Muscle layer of colon (tissue), 2 donors: ENCODE measurements around the gene SEMA5A.
"Not testable (repeated sequence)": the region's sequence is repeated elsewhere in the genome, so short reads cannot be mapped to it uniquely, and the experiment has no call there.

Experiments
- H3K27ac ChIP-seq: one replicate; pipeline ENCODE4 v1.7.0; 2013; ENCODE audit warnings: low read depth, mild to moderate bottlenecking, low read length, moderate library complexity
- H3K27me3 ChIP-seq, 2 donors: one replicate each; pipeline ENCODE4 v1.7.0; 2013; ENCODE audit warnings: low read length in 2 of 2, mild to moderate bottlenecking in 2 of 2; ENCODE audit not compliant: insufficient read depth in 2 of 2, control insufficient read depth in 1 of 2
- H3K36me3 ChIP-seq: one replicate; pipeline ENCODE4 v1.7.0; 2013; ENCODE audit warnings: mild to moderate bottlenecking, low read length; ENCODE audit not compliant: insufficient read depth
- H3K4me1 ChIP-seq: one replicate; pipeline ENCODE4 v1.7.0; 2013; ENCODE audit warnings: mild to moderate bottlenecking, low read length; ENCODE audit not compliant: insufficient read depth
- H3K4me3 ChIP-seq, 2 donors: one replicate each; pipeline ENCODE4 v1.7.0; 2013; ENCODE audit warnings: low read length in 2 of 2, low read depth in 1 of 2, mild to moderate bottlenecking in 1 of 2, moderate library complexity in 1 of 2
- H3K9ac ChIP-seq: one replicate; pipeline ENCODE4 v1.7.0; 2013; ENCODE audit warnings: low read length
- H3K9me3 ChIP-seq: one replicate; pipeline ENCODE4 v1.7.0; 2013; ENCODE audit warnings: mild to moderate bottlenecking, low read length
- donor health status: abdominal sarcoma.
- donor health status: Adenocarcinoma of cecum.

The SEMA5A gene

GRCh38 chr5:9405196-9405754 lies 140.6 kb downstream of the SEMA5A start:
- Histone ChIP-seq H3K9me3 (no peaks in the 10 kb centered on the region), H3K36me3 (no peaks in the 10 kb centered on the region), H3K9ac (no peak overlapping the region), H3K27ac (no peak overlapping the region), H3K4me1 (no peaks in the 10 kb centered on the region), H3K27me3 (no peaks in the 10 kb centered on the region), H3K4me3 (no peak overlapping the region)

GRCh38 chr5:9401786-9402472 lies 143.9 kb downstream of the SEMA5A start:
- H3K9me3 ChIP-seq, result no peaks in the 10 kb centered on the region
- H3K36me3 ChIP-seq, result no peaks in the 10 kb centered on the region
- no peaks in the 10 kb centered on the region for H3K27me3 ChIP-seq
- no peaks in the 10 kb centered on the region for H3K4me1 ChIP-seq
- no peak overlapping the region for H3K9ac ChIP-seq
- H3K4me3 ChIP-seq, result no peak overlapping the region
- H3K27ac ChIP-seq, result no peak overlapping the region

GRCh38 chr5:9399783-9400182 lies 146.1 kb downstream of the SEMA5A start:
- not testable (repeated sequence) for H3K9ac ChIP-seq, H3K27ac ChIP-seq, H3K36me3 ChIP-seq, H3K27me3 ChIP-seq, H3K9me3 ChIP-seq, H3K4me3 ChIP-seq, H3K4me1 ChIP-seq

DNA sequence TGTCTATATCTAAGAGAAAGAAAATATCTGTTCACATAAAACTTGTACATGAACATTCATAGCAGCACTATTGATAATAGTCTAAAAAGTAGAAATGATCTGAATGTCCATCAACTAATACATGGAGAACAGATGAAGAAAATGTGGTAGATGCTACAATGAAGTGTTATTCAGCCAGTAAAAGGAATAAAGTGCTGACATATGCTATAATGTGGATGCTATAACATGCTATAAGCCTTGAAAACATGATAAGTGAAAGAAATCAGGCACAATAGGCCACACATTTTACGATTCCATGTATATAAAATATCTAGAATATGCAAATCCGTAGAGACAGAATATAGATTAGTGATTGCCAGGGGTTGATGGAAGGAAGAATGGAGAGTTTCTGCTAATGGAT lies 146.8 kb downstream of the SEMA5A start:
- H3K27ac ChIP-seq, result no peak overlapping the region
- H3K4me1 ChIP-seq, result no peaks in the 10 kb centered on the region
- H3K9ac ChIP-seq, result no peak overlapping the region
- H3K4me3 ChIP-seq, result no peak overlapping the region
- H3K9me3 ChIP-seq, result no peaks in the 10 kb centered on the region
- H3K36me3 ChIP-seq, result no peaks in the 10 kb centered on the region
- H3K27me3 ChIP-seq, result no peaks in the 10 kb centered on the region

DNA sequence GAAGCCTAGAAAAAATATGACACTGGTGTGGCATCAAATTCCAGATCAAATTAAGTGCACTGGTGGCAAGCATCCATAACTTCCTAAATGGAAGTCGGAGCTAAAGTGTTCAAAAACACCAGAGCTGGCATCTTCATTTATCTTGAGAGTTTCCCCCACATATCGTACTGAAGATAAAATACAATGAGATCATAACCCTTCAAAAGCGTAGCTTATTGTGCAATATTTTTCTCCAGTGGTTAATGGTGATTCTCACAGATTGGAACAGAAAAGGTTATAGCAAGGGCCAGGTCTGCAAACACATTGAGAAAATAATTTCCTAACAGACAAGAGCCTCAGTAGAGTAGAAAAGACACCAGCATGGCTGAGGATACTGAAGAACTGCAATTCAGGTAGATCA lies 147.6 kb downstream of the SEMA5A start:
- Histone ChIP-seq H3K27ac (no peak overlapping the region), H3K4me1 (no peaks in the 10 kb centered on the region), H3K9me3 (no peaks in the 10 kb centered on the region), H3K9ac (no peak overlapping the region), H3K36me3 (no peaks in the 10 kb centered on the region), H3K27me3 (no peaks in the 10 kb centered on the region), H3K4me3 (no peak overlapping the region)

GRCh38 chr5:9396285-9396770 lies 149.5 kb downstream of the SEMA5A start:
- Histone ChIP-seq H3K27me3 (no peaks in the 10 kb centered on the region), H3K9ac (no peak overlapping the region), H3K36me3 (no peaks in the 10 kb centered on the region), H3K4me3 (no peak overlapping the region), H3K9me3 (no peaks in the 10 kb centered on the region), H3K27ac (no peak overlapping the region), H3K4me1 (no peaks in the 10 kb centered on the region)

DNA sequence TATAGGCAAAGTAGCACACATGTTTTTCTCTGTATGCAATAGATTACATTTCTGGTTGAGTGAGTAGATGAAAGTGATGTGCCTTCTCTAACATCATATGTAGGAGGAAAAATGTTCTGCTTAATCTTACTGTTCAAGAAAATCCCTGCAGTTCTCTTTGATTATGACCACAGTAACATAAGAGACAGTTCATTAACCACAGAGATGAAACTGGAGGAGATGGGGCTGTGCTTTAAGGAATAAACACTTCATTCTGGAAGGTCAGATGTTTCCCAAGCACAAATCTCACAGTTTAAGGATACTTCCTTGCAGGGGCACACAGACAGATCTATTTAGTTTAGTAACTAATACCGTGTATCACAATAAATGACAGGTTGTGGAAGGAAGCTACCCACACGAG lies 150.2 kb downstream of the SEMA5A start:
- Histone ChIP-seq H3K36me3 (no peaks in the 10 kb centered on the region), H3K9ac (no peak overlapping the region), H3K4me1 (no peaks in the 10 kb centered on the region), H3K4me3 (no peak overlapping the region), H3K27me3 (no peaks in the 10 kb centered on the region), H3K9me3 (no peaks in the 10 kb centered on the region), H3K27ac (no peak overlapping the region)

DNA sequence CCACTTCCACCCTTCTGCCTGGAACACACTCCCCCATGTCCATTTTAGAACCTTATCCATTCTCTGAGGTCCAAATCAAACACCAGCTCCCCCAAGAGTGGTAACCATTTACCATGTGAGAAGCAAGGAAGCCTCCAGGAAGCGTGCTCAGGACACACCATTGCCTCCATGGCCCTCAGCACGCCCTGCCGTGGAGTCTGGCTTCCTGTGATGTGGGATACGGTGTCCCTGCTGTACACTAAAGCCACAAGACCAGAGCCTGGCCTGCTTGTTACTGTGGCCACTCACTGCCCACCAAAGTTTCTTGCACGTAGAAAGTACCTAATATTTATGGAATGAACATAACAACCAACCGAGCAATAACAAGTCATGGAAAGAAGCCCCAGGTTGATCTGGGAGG lies 151.7 kb downstream of the SEMA5A start:
- Histone ChIP-seq H3K4me3 (no peak overlapping the region), H3K36me3 (no peaks in the 10 kb centered on the region), H3K27ac (no peak overlapping the region), H3K9ac (no peak overlapping the region), H3K27me3 (no peaks in the 10 kb centered on the region), H3K4me1 (no peaks in the 10 kb centered on the region), H3K9me3 (no peaks in the 10 kb centered on the region)

DNA sequence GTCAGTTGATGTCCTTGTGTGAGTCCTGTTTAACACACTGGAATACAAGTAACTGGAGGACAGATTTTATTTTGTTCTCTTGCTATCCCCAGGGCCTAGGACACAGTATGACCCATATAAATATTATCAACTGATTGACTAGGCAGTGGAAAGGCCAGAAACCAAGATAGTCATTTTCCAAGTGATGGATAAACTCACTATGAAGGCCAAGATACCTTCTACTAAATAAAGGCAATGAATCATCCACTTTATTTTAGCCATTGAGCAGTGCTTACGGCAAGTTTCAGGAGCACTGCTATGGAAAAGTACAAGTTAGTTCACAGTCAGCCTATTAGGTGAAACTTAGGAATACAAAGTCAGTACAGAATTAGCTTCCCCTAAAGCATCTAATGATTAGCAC lies 153.2 kb downstream of the SEMA5A start:
- H3K27me3 ChIP-seq, result no peaks in the 10 kb centered on the region
- no peaks in the 10 kb centered on the region for H3K4me1 ChIP-seq
- no peak overlapping the region for H3K9ac ChIP-seq
- H3K36me3 ChIP-seq, result no peaks in the 10 kb centered on the region
- no peak overlapping the region for H3K27ac ChIP-seq
- H3K9me3 ChIP-seq, result no peaks in the 10 kb centered on the region
- no peak overlapping the region for H3K4me3 ChIP-seq

- no peak overlapping the region for H3K27ac ChIP-seq
- no peaks in the 10 kb centered on the region for H3K27me3 ChIP-seq
- no peaks in the 10 kb centered on the region for H3K4me1 ChIP-seq
Measured at GRCh38 chr5:9391080-9391479, 154.8 kb downstream of the SEMA5A start.

DNA sequence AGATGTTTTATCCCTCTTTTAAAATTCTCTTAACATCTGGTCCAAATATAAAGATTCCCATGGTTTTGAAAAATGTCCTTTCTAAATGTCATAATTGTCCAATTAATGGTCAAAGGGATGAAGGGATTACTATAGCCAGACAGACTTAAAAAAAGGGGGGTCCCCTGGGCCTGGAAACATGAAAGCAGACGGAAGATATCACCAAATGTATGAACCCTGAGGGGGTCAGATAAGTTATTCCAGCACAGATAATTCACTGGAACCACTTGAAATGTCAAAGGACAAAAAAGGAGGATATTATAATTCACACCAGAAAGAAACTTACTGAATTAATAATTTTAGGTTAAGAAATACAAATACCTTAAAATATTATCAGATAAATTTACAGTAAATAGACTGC lies 155.8 kb downstream of the SEMA5A start:
- Histone ChIP-seq H3K9me3 (no peaks in the 10 kb centered on the region), H3K9ac (no peak overlapping the region), H3K36me3 (no peaks in the 10 kb centered on the region), H3K27me3 (no peaks in the 10 kb centered on the region), H3K27ac (no peak overlapping the region), H3K4me3 (no peak overlapping the region), H3K4me1 (no peaks in the 10 kb centered on the region)

More at GRCh38 chr5:9391080-9391479, 154.8 kb downstream of the SEMA5A start:
- H3K36me3 ChIP-seq, result no peaks in the 10 kb centered on the region
- no peak overlapping the region for H3K4me3 ChIP-seq
- no peaks in the 10 kb centered on the region for H3K9me3 ChIP-seq
- H3K9ac ChIP-seq, result no peak overlapping the region
